Measurements from ENCODE around the gene ETS2.

GRCh38 chr21:38760017-38760761 is 45.5 kb upstream of the ETS2 start:
- TF ChIP-seq CTCF (IDR thresholded peaks at IDR 0.05), result no peak
- no peak for TF ChIP-seq POLR2A (IDR thresholded peaks at IDR 0.05)

Data from lower leg skin (tissue), 3 donors.